Activated naive CD8-positive, alpha-beta T cell (primary cell): ENCODE results near the gene CBY3.
"Not testable (repeated sequence)": the region's sequence is repeated elsewhere in the genome, so short reads cannot be mapped to it uniquely, and the experiment has no call there.

Experiments used
- H3K27ac Mint-ChIP-seq: one replicate; pipeline ENCODE4 v1.8.0; 2021; ENCODE audit warnings: mixed read lengths
- H3K27me3 Mint-ChIP-seq: one replicate; pipeline ENCODE4 v1.8.0; 2021; ENCODE audit warnings: mixed read lengths
- H3K36me3 Mint-ChIP-seq: one replicate; pipeline ENCODE4 v1.8.0; 2021; ENCODE audit warnings: mixed read lengths
- H3K4me1 Mint-ChIP-seq: one replicate; pipeline ENCODE4 v1.8.0; 2021; ENCODE audit warnings: low read depth, mixed read lengths
- H3K4me3 Mint-ChIP-seq: one replicate; pipeline ENCODE4 v1.8.0; 2021; ENCODE audit warnings: mild to moderate bottlenecking, mixed read lengths
- H3K9me3 Mint-ChIP-seq: one replicate; pipeline ENCODE4 v1.8.0; 2021; ENCODE audit warnings: low read depth, mixed read lengths

Gene CBY3

GRCh38 chr5:179696603-179697002, 15.8 kb upstream of the CBY3 start:
- H3K27ac Mint-ChIP-seq, result peak overlapping the region; percentile 100
- no peaks in the 10 kb centered on the region for H3K27me3 Mint-ChIP-seq
- H3K36me3 Mint-ChIP-seq, result peaks cover 10% of the 10 kb centered on the region
- H3K4me3 Mint-ChIP-seq, result peak overlapping the region; percentile 95
- no peaks in the 10 kb centered on the region for H3K9me3 Mint-ChIP-seq
- peaks cover 28% of the 10 kb centered on the region for H3K4me1 Mint-ChIP-seq

GRCh38 chr5:179694561-179694960, 13.7 kb upstream of the CBY3 start:
- Mint-ChIP-seq H3K9me3 (no peaks in the 10 kb centered on the region), H3K27me3 (no peaks in the 10 kb centered on the region), H3K4me1 (peaks cover 16% of the 10 kb centered on the region), H3K36me3 (peaks cover 5% of the 10 kb centered on the region), H3K4me3 (no peak overlapping the region), H3K27ac (no peak overlapping the region)

GRCh38 chr5:179689212-179689611, 8.4 kb upstream of the CBY3 start:
- H3K4me3 Mint-ChIP-seq, H3K9me3 Mint-ChIP-seq, H3K27me3 Mint-ChIP-seq, H3K4me1 Mint-ChIP-seq, H3K36me3 Mint-ChIP-seq, H3K27ac Mint-ChIP-seq: not testable (repeated sequence)

- H3K36me3 Mint-ChIP-seq, result peaks cover 9% of the 10 kb centered on the region
- H3K4me3 Mint-ChIP-seq, result peak overlapping the region; percentile 79
- H3K9me3 Mint-ChIP-seq, result no peaks in the 10 kb centered on the region
- H3K4me1 Mint-ChIP-seq, result peaks cover 26% of the 10 kb centered on the region
- peak overlapping the region; percentile 72 for H3K27ac Mint-ChIP-seq
- H3K27me3 Mint-ChIP-seq, result no peaks in the 10 kb centered on the region
Measured at GRCh38 chr5:179680014-179680779, 637 bp downstream of the CBY3 start.

GRCh38 chr5:179679014-179679674, 1.7 kb downstream of the CBY3 start:
- Mint-ChIP-seq H3K27ac (peak overlapping the region; percentile 95), H3K27me3 (no peaks in the 10 kb centered on the region), H3K9me3 (no peaks in the 10 kb centered on the region), H3K36me3 (peaks cover 9% of the 10 kb centered on the region), H3K4me1 (peaks cover 26% of the 10 kb centered on the region), H3K4me3 (peak overlapping the region; percentile 97)

GRCh38 chr5:179678223-179679013, 2.4 kb downstream of the CBY3 start:
- Mint-ChIP-seq H3K4me1 (peaks cover 26% of the 10 kb centered on the region), H3K27me3 (no peaks in the 10 kb centered on the region), H3K4me3 (peak overlapping the region; percentile 97), H3K9me3 (no peaks in the 10 kb centered on the region), H3K36me3 (peaks cover 9% of the 10 kb centered on the region), H3K27ac (peak overlapping the region; percentile 95)

GRCh38 chr5:179668391-179668790, 12.4 kb downstream of the CBY3 start:
- Mint-ChIP-seq H3K4me1 (no peaks in the 10 kb centered on the region), H3K36me3 (peaks cover 3% of the 10 kb centered on the region)

GRCh38 chr5:179661647-179662046, 19.2 kb downstream of the CBY3 start:
- H3K36me3 Mint-ChIP-seq, H3K27me3 Mint-ChIP-seq, H3K9me3 Mint-ChIP-seq, H3K27ac Mint-ChIP-seq, H3K4me3 Mint-ChIP-seq, H3K4me1 Mint-ChIP-seq: not testable (repeated sequence)

More at GRCh38 chr5:179668391-179668790, 12.4 kb downstream of the CBY3 start:
- Mint-ChIP-seq H3K4me3 (no peak overlapping the region), H3K9me3 (no peaks in the 10 kb centered on the region), H3K27ac (no peak overlapping the region), H3K27me3 (no peaks in the 10 kb centered on the region)

GRCh38 chr5:179658179-179658856, 22.5 kb downstream of the CBY3 start:
- peak overlapping the region; percentile 50 for H3K27ac Mint-ChIP-seq

GRCh38 chr5:179657302-179658178, 23.3 kb downstream of the CBY3 start:
- H3K4me3 Mint-ChIP-seq, H3K9me3 Mint-ChIP-seq, H3K36me3 Mint-ChIP-seq, H3K27ac Mint-ChIP-seq, H3K4me1 Mint-ChIP-seq, H3K27me3 Mint-ChIP-seq: not testable (repeated sequence)

More at GRCh38 chr5:179658179-179658856, 22.5 kb downstream of the CBY3 start:
- H3K4me1 Mint-ChIP-seq, H3K36me3 Mint-ChIP-seq, H3K27me3 Mint-ChIP-seq, H3K9me3 Mint-ChIP-seq: not testable (repeated sequence)
- H3K4me3 Mint-ChIP-seq, result peak overlapping the region; percentile 82

- H3K9me3 Mint-ChIP-seq, H3K36me3 Mint-ChIP-seq, H3K4me3 Mint-ChIP-seq, H3K27me3 Mint-ChIP-seq, H3K27ac Mint-ChIP-seq, H3K4me1 Mint-ChIP-seq: not testable (repeated sequence)
Measured at GRCh38 chr5:179653135-179653534, 27.7 kb downstream of the CBY3 start.

- not testable (repeated sequence) for H3K27me3 Mint-ChIP-seq, H3K4me1 Mint-ChIP-seq, H3K4me3 Mint-ChIP-seq, H3K36me3 Mint-ChIP-seq, H3K27ac Mint-ChIP-seq, H3K9me3 Mint-ChIP-seq
Measured at GRCh38 chr5:179650245-179650644, 30.6 kb downstream of the CBY3 start.

- not testable (repeated sequence) for H3K27ac Mint-ChIP-seq, H3K4me3 Mint-ChIP-seq, H3K36me3 Mint-ChIP-seq, H3K9me3 Mint-ChIP-seq, H3K27me3 Mint-ChIP-seq, H3K4me1 Mint-ChIP-seq
Measured at GRCh38 chr5:179649166-179649703, 31.6 kb downstream of the CBY3 start.

- H3K9me3 Mint-ChIP-seq, result no peaks in the 10 kb centered on the region
- no peaks in the 10 kb centered on the region for H3K27me3 Mint-ChIP-seq
- H3K4me1 Mint-ChIP-seq, result no peaks in the 10 kb centered on the region
- no peak overlapping the region for H3K4me3 Mint-ChIP-seq
- no peaks in the 10 kb centered on the region for H3K36me3 Mint-ChIP-seq
- H3K27ac Mint-ChIP-seq, result no peak overlapping the region
Measured at GRCh38 chr5:179648410-179648809, 32.4 kb downstream of the CBY3 start.
